GM21526 (cell line): ENCODE data around the gene DLX2.
"Not testable (repeated sequence)": the region's sequence is repeated elsewhere in the genome, so short reads cannot be mapped to it uniquely, and the experiment has no call there.

Experiments used
- ATAC-seq: cut with Tn5 transposase; IDR thresholded peaks from one replicate; pipeline ENCODE4 v1.9.1; 2021; ENCODE audit warnings: moderate library complexity; ENCODE audit not compliant: unreplicated experiment, low FRiP score

DLX2 gene

GRCh38 chr2:172062402-172063004 lies 40.2 kb downstream of the DLX2 start:
- ATAC-seq = no peak

GRCh38 chr2:172060118-172060517 lies 42.6 kb downstream of the DLX2 start:
- not testable (repeated sequence) for ATAC-seq

- no peak for ATAC-seq
These were observed 44.0 kb downstream of the DLX2 start for GRCh38 chr2:172058660-172059059.

GRCh38 chr2:172056293-172056692 lies 46.4 kb downstream of the DLX2 start:
- no peak for ATAC-seq

- no peak for ATAC-seq
These were observed 49.2 kb downstream of the DLX2 start for GRCh38 chr2:172053486-172053885.

GRCh38 chr2:172052000-172052983 lies 50.4 kb downstream of the DLX2 start:
- no peak for ATAC-seq

- ATAC-seq = no peak
These were observed 52.1 kb downstream of the DLX2 start for GRCh38 chr2:172050479-172051125.

- ATAC-seq = no peak
These were observed 53.1 kb downstream of the DLX2 start for GRCh38 chr2:172049567-172050120.
